Stimulated activated naive CD8-positive, alpha-beta T cell treated with anti-CD3 and anti-CD28 coated beads, Interleukin-15, Interleukin-2, amounts not matched to agents 100 U/mL and 50 U/mL, for 24 hours (primary cell): Measurements from ENCODE around the gene NYAP1.
A peak's percentile ranks its signal among the peaks of the same experiment; 100 is the strongest.
"Not testable (repeated sequence)": the region's sequence is repeated elsewhere in the genome, so short reads cannot be mapped to it uniquely, and the experiment has no call there.

ENCODE experiments used
- ATAC-seq: fragments of 150-1000 bp; cut with Tn5 transposase; one replicate; pipeline ENCODE4 v1.10.0; 2021
- DNase-seq: peaks from one replicate; pipeline ENCODE4 v3.0.0; 2021

The NYAP1 gene

DNA sequence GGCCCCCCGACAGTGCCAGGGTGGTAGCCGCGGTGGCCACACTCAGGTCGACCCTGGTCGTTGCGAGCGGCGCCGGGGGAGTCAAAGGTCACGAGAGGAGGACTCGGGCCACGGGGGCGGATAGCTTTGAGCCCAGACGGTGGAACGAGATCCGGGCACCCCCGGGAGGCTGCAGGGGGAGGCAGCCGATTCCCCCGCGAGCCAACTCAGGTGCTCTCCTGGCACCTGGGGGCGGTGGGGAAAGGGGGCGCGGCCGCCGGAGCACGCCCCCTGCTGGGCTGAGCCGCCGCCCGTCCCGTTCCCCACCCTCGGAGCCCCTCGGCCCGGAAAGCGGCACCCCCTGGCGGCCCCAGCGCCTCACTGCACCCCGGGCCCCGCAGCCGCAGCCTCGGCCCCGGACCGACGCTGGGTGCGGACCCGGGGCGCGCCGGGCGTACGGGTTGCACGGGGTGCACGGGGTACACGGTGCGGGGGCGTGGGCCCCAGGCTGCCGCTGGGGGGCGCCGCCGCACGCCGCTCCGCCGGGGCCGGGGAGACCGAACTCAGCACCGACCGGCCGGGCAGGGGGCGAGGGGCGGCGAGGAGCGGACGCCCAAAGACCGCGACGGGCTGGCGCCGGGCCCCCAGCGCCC, 521 bp upstream of the NYAP1 start:
- ATAC-seq, result peak; percentile 63
- DNase-seq, result peak; percentile 91

DNA sequence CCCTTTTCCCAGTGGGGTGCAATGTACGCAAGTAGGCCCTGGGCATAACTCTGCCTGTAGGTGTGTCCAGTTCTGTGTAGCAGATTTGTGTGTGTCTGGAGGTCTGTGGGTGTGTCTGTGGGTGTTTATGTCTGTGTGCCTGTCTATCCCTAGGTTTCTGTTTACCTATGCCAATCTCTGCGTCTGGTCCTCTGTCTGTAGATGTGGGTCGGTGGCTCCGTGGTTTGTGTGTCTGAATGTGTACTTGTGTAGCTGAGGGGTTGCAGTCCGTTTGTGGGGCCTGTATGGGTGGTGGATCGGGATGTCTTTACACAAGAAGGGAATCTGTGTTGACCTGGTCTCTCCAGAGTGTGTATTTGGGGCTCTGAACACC, 932 bp downstream of the NYAP1 start:
- ATAC-seq (no peak), DNase-seq (no peak)

GRCh38 chr7:100485471-100485876, 1.7 kb downstream of the NYAP1 start:
- ATAC-seq (no peak), DNase-seq (no peak)

- DNase-seq (no peak), ATAC-seq (no peak)
Observed at GRCh38 chr7:100486111-100486636, 2.4 kb downstream of the NYAP1 start.

- no peak for DNase-seq
- no peak for ATAC-seq
Observed at GRCh38 chr7:100486753-100487446, 3.2 kb downstream of the NYAP1 start.

DNA sequence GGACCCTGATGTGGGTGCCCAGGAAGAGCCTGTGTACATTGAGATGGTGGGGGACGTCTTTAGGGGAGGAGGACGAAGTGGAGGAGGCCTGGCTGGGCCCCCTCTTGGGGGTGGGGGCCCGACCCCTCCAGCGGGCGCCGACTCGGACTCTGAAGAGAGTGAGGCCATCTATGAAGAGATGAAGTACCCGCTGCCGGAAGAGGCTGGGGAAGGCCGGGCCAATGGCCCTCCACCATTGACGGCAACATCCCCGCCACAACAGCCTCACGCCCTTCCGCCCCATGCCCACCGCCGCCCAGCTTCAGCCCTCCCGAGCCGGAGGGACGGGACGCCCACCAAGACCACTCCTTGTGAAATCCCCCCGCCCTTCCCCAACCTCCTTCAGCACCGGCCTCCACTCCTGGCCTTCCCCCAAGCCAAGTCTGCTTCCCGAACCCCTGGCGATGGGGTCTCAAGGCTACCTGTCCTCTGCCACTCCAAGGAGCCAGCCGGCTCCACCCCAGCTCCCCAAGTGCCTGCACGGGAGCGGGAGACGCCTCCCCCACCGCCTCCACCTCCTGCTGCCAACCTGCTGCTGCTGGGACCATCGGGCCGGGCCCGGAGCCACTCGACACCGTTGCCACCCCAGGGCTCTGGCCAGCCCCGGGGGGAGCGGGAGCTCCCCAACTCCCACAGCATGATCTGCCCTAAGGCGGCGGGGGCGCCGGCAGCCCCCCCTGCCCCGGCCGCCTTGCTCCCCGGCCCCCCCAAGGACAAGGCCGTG, 4.8 kb downstream of the NYAP1 start:
- DNase-seq, result no peak
- no peak for ATAC-seq

DNA sequence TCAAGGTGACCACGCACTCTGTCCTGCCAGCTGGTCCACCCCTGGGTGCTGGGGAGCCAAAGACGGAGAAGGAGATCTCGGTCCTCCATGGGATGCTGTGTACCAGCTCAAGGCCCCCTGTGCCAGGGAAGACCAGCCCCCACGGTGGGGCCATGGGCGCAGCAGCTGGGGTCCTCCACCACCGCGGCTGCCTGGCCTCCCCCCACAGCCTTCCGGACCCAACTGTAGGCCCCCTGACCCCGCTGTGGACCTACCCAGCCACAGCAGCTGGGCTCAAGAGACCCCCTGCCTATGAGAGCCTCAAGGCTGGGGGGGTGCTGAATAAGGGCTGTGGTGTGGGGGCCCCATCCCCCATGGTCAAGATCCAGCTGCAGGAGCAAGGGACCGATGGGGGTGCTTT, 5.4 kb downstream of the NYAP1 start:
- DNase-seq, result no peak
- ATAC-seq, result no peak

DNA sequence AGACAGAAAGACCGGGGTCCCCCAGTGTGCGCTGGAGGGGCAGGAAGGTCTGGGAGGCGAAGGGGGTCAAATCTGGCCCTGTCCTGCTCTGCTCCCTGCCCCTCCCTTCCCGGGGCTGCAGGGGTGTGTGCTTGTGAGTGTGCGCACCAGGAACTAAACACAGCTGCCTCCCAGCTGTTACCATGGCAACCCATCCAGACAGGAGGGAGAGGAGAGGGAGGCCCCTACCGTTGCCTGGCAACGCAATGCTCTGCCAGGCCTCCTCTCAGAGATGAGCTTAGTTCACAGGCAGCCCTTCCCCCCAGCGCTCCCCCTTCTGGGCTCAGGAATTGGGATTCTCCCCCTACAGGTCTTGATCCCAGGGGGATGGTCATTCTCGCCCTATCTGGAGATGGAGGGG, 6.1 kb downstream of the NYAP1 start:
- peak; percentile 36 for DNase-seq
- peak; percentile 14 for ATAC-seq

DNA sequence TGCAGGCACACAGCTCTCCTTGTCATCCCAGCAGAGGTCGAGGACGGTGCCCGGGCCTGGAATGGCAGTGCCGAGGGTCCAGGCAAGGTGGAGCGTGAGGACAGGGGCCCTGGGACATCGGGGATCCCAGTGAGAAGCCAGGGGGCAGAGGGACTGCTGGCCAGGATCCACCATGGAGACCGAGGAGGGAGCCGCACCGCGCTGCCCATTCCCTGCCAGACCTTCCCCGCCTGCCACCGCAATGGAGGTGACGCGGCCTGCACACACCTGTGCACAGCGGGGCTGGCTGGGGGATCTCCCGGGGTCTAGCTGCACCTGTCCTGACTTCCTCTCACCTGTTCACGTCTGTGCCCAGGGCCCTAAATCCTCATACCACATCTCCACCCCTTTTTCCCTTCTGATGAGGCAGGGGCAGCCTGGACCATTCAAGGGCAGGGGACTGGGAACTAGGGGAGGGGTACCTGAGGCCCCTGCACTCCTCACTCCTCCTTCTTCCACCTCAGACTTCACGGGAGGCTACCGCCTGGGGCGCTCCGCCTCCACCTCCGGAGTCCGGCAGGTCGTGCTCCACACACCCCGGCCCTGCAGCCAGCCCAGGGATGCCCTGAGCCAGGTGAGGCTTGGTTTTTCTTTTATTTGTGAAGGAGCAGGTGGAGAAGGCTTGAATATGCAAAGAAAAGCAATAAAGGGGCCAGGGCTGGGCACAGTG, 6.9 kb downstream of the NYAP1 start:
- DNase-seq, result no peak
- no peak for ATAC-seq

GRCh38 chr7:100491192-100491578, 7.5 kb downstream of the NYAP1 start:
- ATAC-seq, result no peak
- no peak for DNase-seq

GRCh38 chr7:100492738-100493475, 9.2 kb downstream of the NYAP1 start:
- ATAC-seq (no peak), DNase-seq (no peak)

DNA sequence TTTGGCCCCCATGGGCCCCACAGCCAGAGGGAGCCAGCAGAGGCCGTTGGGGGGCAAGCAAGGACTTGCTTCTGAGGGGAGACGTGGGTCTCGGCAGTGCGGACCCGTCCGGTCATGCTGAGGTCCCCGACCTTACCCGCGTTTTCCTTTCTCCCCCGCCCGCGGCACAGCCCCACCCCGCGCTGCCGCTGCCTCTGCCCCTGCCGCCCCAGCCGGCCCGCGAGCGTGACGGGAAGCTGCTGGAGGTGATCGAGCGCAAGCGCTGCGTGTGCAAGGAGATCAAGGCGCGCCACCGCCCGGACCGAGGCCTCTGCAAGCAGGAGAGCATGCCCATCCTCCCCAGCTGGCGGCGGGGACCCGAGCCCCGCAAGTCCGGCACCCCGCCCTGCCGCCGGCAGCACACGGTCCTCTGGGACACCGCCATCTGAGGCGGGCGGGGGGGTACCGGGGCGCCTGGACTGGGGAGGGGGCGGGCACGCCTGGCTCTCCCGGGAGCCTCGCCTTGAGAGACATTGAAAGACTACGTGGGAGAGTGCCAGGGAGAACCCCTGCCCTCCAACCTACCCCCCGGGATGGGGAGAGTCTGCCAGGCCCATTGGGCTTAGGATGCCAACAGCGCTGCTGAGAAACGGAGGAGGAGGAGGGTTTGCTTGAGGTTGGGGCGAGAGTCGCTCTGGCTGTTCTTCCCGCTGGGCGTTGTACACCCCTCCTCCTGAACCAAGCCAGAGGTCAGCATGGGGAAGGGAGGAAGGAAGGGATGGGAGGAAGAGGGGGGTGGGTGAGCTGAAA, 9.9 kb downstream of the NYAP1 start:
- ATAC-seq (peak; percentile 66), DNase-seq (peak; percentile 72)

GRCh38 chr7:100496509-100496908, 12.8 kb downstream of the NYAP1 start:
- ATAC-seq (no peak), DNase-seq (no peak)

DNA sequence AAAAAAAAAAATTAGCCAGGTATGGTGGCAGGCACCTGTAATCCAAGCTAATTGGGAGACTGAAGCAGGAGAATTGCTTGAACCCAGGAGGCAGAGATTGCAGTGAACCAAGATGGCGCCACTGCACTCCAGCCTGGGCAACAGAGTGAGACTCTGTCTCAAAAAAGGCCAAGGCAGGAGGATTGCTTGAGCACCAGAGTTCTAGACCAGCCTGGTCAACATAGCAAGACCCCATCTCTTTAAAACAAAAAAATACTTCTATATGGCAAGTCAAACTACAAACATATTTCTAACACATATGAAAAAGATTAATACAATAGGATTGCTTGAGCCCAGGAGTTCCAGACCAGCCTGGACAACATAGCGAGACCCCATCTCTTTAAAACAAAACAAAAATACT, 17.0 kb downstream of the NYAP1 start:
- not testable (repeated sequence) for ATAC-seq, DNase-seq

DNA sequence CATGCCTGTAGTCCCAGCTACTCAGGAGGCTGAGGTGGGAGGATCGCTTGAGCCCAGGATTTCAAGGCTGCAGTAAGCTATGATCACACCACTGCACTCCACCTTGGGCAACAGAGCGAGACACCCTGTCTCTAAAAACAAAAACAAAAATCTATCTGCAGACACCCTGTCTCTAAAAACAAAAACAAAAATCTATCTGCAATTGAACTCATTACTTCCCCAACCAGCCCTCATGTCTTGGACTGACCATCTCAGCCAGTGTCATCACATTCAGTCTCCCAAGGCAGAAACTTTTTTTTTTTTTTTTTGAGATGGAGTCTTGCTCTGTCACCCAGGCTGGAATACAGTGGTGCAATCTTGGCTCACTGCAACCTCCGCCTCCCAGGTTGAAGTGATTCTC, 20.3 kb downstream of the NYAP1 start:
- DNase-seq, ATAC-seq: not testable (repeated sequence)

DNA sequence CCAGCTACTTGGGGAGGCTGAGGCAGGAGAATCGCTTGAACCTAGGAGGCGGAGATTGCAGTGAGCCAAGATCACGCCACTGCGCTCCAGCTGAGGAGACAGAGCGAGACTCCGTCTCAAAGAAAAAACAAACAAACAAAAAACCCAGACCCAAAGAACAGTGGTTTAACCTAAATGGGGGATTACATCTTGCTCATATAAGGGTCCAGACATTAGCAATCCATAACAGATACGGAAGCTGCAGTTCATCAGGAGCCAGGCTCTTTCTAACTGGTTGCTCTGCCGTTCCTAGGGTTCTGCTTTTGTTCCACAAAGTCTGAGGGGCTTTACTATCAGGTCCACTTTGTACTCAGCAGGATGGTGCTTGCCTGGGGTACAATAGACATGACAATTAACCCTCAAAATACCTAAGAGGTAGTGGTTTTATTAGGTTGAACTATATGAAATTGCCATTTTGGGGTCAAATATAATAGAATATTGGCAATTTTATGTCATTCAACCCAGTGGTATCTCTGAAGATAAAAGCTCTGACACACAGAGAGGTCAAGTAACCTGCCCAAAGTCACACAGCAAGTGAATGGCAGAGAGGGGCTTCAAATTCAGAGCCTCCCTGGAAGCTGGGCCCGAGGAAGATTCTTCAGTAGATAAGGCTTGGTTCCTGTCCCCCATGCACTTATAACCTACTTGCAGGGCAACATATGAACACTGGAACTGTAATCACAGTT, 21.3 kb downstream of the NYAP1 start:
- no peak for DNase-seq
- ATAC-seq, result no peak

- ATAC-seq (no peak), DNase-seq (no peak)
Observed at GRCh38 chr7:100506356-100506923, 22.7 kb downstream of the NYAP1 start.

DNA sequence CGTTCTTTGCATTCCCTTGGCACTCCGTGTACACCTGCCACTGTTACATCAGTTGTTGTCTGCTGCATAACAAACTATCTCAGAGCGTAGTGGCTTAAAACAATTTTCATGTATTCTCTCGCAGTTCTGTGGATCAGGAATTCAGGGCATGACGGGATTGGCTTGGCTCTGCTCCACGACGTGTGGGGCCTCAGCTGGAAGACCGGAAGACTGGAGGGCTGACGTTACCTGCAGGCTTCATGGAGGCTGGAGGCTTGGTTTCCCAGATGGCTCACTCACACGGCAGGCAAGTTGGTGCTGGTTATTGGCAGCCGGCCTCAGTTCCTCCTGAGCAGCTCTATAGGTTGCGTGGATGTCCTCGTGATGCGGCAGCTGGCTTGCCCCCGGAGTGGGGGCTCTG, 25.5 kb downstream of the NYAP1 start:
- DNase-seq, result no peak

DNA sequence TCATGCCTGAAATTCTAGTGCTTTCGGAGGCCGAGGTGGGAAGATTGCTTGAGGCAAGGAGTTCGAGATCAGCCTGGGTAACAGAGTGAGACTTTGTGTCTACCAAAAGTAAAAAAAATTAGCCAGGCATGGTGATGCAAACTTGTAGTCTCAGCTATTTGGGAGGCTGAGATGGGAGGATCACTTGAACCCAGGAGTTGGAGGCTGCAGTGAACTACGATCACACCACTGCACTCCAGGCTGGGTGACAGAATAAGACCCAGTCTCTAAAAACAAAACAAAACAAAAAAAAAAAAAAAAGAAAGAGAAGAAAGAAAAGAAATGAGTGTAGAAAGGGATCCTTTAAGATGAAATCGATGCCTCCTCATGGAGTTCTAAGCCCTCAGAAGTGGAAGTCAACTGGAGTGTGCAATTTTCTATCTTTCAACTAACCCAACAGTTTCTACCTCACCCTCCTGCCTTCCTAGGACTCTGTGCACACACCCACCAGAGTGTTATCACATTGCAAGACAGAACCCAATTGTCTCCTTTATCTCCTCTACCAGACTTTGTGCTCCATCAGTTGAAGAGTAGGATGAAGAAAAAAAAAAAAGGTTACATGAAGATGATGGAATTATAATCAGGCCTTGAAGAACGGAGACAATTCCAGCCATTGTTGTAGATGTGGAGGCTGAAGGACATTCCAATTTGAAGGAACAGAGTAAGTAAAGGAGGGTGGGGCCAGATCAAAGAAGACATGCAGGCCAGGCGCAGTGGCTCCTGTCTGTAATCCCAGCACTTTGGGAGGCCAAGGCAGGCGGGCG, 26.9 kb downstream of the NYAP1 start:
- DNase-seq (no peak), ATAC-seq (no peak)

More for the DNA sequence above, 25.5 kb downstream of the NYAP1 start:
- ATAC-seq, result no peak
